Fibroblast of lung (primary cell): Measurements from ENCODE around the gene UPF2.

Experiments used
- CTCF ChIP-seq, 2 donors: IDR thresholded peaks in 1 of 2; conservative IDR thresholded peaks in 1 of 2; 1 replicate in 1 of 2; 2 replicates in 1 of 2; pipeline ENCODE4 v1.5.1; 2011 to 2012; ENCODE audit warnings: low read length in 2 of 2, control low read depth in 1 of 2, inconsistent platforms in 1 of 2, low read depth in 1 of 2, mild to moderate bottlenecking in 1 of 2
- EZH2 ChIP-seq: IDR thresholded peaks from 2 replicates; pipeline ENCODE4 v1.5.1; 2012; ENCODE audit warnings: low read length, control low read depth, mild to moderate bottlenecking; ENCODE audit errors: missing control alignments

- TF ChIP-seq CTCF (conservative IDR thresholded peaks at IDR 0.05 in 1 of 2, IDR thresholded peaks at IDR 0.05 in 1 of 2; ENCODE audit: low read depth in 1 of 2, low read length in 2 of 2) (no peak), EZH2 (no peak)
Measured at GRCh38 chr10:11893749-11894278, 148.8 kb downstream of the UPF2 start.
